HepG2 (cell line): Measurements from ENCODE around the gene OGFOD3. TPM values are rescaled to one million over a fixed set of nuclear protein-coding genes. Genes with fewer than 3 reads are reported as not detected.

Experiments
- FOXK2 ChIP-seq: fragments of 450-650 bp; IDR thresholded peaks from 2 replicates; pipeline ENCODE4 v1.6.1; 2016
- GATA4 ChIP-seq: sonication (generic); IDR thresholded peaks from 2 replicates; pipeline ENCODE4 v1.6.1; 2016; ENCODE audit warnings: antibody characterized with exemption, low read depth, borderline replicate concordance
- MEIS1 ChIP-seq: sonication (generic); formaldehyde crosslinking; IDR thresholded peaks from 2 replicates; pipeline ENCODE4 v1.9.0; 2021; ENCODE audit warnings: mild to moderate bottlenecking, missing genetic modification reagents, moderate library complexity, borderline replicate concordance
- NCOA2 ChIP-seq: sonication (generic); formaldehyde crosslinking; IDR thresholded peaks from 2 replicates; pipeline ENCODE4 v1.8.0; 2022; ENCODE audit warnings: inconsistent platforms
- PCBP2 ChIP-seq: fragments of 200-400 bp; formaldehyde crosslinking; optimal IDR thresholded peaks from 2 replicates; pipeline ENCODE3; 2018; ENCODE audit warnings: low read length, low read depth; ENCODE audit not compliant: poor library complexity, severe bottlenecking
- STAG1 ChIP-seq: sonication (generic); formaldehyde crosslinking; IDR thresholded peaks from 2 replicates; pipeline ENCODE4 v1.4.0; 2020; ENCODE audit warnings: missing genetic modification reagents
- ZNF563 ChIP-seq: sonication (generic); formaldehyde crosslinking; IDR thresholded peaks from 2 replicates; pipeline ENCODE4 v1.8.0; 2022; ENCODE audit warnings: mild to moderate bottlenecking, moderate library complexity, missing genetic modification reagents
- ZNF605 ChIP-seq: sonication (generic); formaldehyde crosslinking; IDR thresholded peaks from 2 replicates; pipeline ENCODE4 v1.8.0; 2022; ENCODE audit warnings: mild to moderate bottlenecking, missing genetic modification reagents
- ZNF766 ChIP-seq: sonication (generic); formaldehyde crosslinking; IDR thresholded peaks from 2 replicates; pipeline ENCODE4 v1.5.0; 2020; ENCODE audit warnings: missing genetic modification reagents, borderline replicate concordance
- polyA plus RNA-seq, 8 experiments: library from polyadenylated mRNA; depleted of rRNA in 3 of 8; stranded (reverse) in 7 of 8; unstranded in 1 of 8; fragments of >200 nt; fragmentation: Illumina TruSeq in 4 of 8; extraction: Trizol in 4 of 8; gene quantifications; 2 replicates each; pipeline versions ENCODE4 v1.2.1 to v1.2.3, GENCODE V29; 2011 to 2016; ENCODE audit warnings: low read depth in 4 of 8, missing spikeins in 1 of 8, mixed read lengths in 1 of 8; ENCODE audit not compliant: insufficient read depth in 1 of 8
- total RNA-seq, 5 experiments: library from RNA; depleted of rRNA; stranded (reverse); fragments of >200 nt; fragmentation: Illumina TruSeq; extraction: Trizol; gene quantifications; 2 replicates each; pipeline ENCODE4 v1.2.3, GENCODE V29; 2016; ENCODE audit warnings: low read depth in 1 of 5
- TF ChIP-seq, protein P1 (sequence below): sonication (generic); formaldehyde crosslinking; conservative IDR thresholded peaks from 2 replicates; pipeline ENCODE4 v1.4.0; 2020; ENCODE audit warnings: missing genetic modification reagents
- TF ChIP-seq, protein P2 (sequence below): sonication (generic); formaldehyde crosslinking; IDR thresholded peaks from 2 replicates; pipeline ENCODE4 v1.4.0; 2020; ENCODE audit warnings: missing genetic modification reagents
- TF ChIP-seq, protein P3 (sequence below): IDR thresholded peaks from 2 replicates; pipeline ENCODE4 v1.6.1; 2016; ENCODE audit warnings: missing compliant biosample characterization, missing genetic modification reagents, borderline replicate concordance
- TF ChIP-seq, protein P4 (sequence below): sonication (generic); formaldehyde crosslinking; IDR thresholded peaks from 2 replicates; pipeline ENCODE4 v1.5.1; 2020; ENCODE audit warnings: missing genetic modification reagents, mild to moderate bottlenecking, borderline replicate concordance
- TF ChIP-seq, protein P5 (sequence below): sonication (generic); formaldehyde crosslinking; conservative IDR thresholded peaks from 2 replicates; pipeline ENCODE4 v1.8.0; 2022; ENCODE audit warnings: mild to moderate bottlenecking, moderate library complexity, missing genetic modification reagents
- TF ChIP-seq, protein P6 (sequence below): sonication (generic); formaldehyde crosslinking; IDR thresholded peaks from 2 replicates; pipeline ENCODE4 v1.5.0; 2020; ENCODE audit warnings: mild to moderate bottlenecking, missing genetic modification reagents, borderline replicate concordance
- TF ChIP-seq, protein P7 (sequence below): sonication (generic); formaldehyde crosslinking; IDR thresholded peaks from 2 replicates; pipeline ENCODE4 v1.9.0; 2021; ENCODE audit warnings: missing genetic modification reagents, mild to moderate bottlenecking, borderline replicate concordance
- TF ChIP-seq, protein P8 (sequence below): sonication (generic); formaldehyde crosslinking; IDR thresholded peaks from 2 replicates; pipeline ENCODE4 v1.8.0; 2022; ENCODE audit warnings: mild to moderate bottlenecking, missing genetic modification reagents, moderate library complexity

The OGFOD3 gene
- total and polyA plus RNA-seq, 2 of the 13 experiments (the other 11 are each of a cell fraction or from before 2014, with no cell fraction given), result 40.0 to 42.1 TPM

DNA sequence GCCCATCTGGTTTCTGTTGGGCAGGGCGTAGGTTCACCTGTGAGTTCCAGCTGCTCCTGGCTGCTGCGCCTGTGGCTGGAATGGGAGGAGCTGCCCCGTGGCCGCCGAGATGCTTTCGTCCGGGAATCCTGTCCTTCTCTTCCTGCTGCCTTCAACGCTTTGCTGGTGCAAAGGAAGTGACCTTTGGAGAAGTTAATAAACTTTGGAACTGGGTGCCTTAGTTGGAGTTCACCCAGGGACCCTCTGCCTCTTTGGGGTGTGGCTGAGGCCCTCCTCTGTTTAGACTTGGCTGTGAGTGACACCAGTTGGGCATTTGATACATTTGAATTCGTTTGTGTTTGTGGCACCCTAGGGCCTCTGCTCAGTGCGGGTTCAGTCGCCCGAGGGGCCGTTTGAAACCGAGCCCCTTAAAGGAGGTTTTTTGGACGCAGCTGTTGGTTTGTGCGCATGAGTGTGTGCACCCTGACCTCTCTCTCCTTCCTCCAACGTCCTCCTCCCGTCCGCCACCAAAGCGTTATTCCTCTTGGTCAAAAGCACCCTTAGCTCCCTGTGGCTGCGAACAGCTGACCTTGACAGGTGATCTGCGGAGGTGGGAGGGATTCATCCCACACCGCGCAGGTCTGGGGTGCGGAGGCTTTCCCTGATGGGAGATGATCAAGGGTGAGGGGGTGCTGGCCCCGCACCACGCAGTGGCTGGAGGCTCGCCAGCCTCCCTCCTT, 75.9 kb downstream of the OGFOD3 start (continued):
- TF ChIP-seq NCOA2 (CRISPR knock-in tag) (peak; percentile 18; the same call in 1 of the 2 replicates), ZNF605 (CRISPR knock-in tag) (peak; percentile 79; the same call in 1 of the 2 replicates), ZNF766 (no peak; the same call in 1 of the 2 replicates), MEIS1 (0 out of 2 replicates have a peak, but pooled peaks have one; percentile 40), ZNF563 (CRISPR knock-in tag) (no peak), GATA4 (no peak), FOXK2 (no peak), STAG1 (no peak), PCBP2 (no peak)
- TF ChIP-seq, protein P1, sequence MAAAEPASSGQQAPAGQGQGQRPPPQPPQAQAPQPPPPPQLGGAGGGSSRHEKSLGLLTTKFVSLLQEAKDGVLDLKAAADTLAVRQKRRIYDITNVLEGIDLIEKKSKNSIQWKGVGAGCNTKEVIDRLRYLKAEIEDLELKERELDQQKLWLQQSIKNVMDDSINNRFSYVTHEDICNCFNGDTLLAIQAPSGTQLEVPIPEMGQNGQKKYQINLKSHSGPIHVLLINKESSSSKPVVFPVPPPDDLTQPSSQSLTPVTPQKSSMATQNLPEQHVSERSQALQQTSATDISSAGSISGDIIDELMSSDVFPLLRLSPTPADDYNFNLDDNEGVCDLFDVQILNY (CRISPR knock-in tag), result no peak
- TF ChIP-seq, protein P2, sequence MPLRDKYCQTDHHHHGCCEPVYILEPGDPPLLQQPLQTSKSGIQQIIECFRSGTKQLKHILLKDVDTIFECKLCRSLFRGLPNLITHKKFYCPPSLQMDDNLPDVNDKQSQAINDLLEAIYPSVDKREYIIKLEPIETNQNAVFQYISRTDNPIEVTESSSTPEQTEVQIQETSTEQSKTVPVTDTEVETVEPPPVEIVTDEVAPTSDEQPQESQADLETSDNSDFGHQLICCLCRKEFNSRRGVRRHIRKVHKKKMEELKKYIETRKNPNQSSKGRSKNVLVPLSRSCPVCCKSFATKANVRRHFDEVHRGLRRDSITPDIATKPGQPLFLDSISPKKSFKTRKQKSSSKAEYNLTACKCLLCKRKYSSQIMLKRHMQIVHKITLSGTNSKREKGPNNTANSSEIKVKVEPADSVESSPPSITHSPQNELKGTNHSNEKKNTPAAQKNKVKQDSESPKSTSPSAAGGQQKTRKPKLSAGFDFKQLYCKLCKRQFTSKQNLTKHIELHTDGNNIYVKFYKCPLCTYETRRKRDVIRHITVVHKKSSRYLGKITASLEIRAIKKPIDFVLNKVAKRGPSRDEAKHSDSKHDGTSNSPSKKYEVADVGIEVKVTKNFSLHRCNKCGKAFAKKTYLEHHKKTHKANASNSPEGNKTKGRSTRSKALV (CRISPR knock-in tag), result no peak
- TF ChIP-seq, protein P3, sequence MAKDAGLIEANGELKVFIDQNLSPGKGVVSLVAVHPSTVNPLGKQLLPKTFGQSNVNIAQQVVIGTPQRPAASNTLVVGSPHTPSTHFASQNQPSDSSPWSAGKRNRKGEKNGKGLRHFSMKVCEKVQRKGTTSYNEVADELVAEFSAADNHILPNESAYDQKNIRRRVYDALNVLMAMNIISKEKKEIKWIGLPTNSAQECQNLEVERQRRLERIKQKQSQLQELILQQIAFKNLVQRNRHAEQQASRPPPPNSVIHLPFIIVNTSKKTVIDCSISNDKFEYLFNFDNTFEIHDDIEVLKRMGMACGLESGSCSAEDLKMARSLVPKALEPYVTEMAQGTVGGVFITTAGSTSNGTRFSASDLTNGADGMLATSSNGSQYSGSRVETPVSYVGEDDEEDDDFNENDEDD (CRISPR knock-in tag), result no peak
- TF ChIP-seq, protein P4, sequence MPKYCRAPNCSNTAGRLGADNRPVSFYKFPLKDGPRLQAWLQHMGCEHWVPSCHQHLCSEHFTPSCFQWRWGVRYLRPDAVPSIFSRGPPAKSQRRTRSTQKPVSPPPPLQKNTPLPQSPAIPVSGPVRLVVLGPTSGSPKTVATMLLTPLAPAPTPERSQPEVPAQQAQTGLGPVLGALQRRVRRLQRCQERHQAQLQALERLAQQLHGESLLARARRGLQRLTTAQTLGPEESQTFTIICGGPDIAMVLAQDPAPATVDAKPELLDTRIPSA (CRISPR knock-in tag), result no peak
- TF ChIP-seq, protein P5, sequence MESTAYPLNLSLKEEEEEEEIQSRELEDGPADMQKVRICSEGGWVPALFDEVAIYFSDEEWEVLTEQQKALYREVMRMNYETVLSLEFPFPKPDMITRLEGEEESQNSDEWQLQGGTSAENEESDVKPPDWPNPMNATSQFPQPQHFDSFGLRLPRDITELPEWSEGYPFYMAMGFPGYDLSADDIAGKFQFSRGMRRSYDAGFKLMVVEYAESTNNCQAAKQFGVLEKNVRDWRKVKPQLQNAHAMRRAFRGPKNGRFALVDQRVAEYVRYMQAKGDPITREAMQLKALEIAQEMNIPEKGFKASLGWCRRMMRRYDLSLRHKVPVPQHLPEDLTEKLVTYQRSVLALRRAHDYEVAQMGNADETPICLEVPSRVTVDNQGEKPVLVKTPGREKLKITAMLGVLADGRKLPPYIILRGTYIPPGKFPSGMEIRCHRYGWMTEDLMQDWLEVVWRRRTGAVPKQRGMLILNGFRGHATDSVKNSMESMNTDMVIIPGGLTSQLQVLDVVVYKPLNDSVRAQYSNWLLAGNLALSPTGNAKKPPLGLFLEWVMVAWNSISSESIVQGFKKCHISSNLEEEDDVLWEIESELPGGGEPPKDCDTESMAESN (CRISPR knock-in tag), result no peak
- TF ChIP-seq, protein P6, sequence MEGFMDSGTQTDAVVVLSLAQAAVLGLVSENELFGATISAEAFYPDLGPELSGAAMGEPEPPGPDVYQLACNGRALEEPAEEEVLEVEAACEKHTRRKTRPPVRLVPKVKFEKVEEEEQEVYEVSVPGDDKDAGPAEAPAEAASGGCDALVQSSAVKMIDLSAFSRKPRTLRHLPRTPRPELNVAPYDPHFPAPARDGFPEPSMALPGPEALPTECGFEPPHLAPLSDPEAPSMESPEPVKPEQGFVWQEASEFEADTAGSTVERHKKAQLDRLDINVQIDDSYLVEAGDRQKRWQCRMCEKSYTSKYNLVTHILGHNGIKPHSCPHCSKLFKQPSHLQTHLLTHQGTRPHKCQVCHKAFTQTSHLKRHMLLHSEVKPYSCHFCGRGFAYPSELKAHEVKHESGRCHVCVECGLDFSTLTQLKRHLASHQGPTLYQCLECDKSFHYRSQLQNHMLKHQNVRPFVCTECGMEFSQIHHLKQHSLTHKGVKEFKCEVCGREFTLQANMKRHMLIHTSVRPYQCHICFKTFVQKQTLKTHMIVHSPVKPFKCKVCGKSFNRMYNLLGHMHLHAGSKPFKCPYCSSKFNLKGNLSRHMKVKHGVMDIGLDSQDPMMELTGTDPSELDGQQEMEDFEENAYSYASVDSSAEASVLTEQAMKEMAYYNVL (CRISPR knock-in tag), result peak; percentile 65; the same call in 1 of the 2 replicates
- TF ChIP-seq, protein P7, sequence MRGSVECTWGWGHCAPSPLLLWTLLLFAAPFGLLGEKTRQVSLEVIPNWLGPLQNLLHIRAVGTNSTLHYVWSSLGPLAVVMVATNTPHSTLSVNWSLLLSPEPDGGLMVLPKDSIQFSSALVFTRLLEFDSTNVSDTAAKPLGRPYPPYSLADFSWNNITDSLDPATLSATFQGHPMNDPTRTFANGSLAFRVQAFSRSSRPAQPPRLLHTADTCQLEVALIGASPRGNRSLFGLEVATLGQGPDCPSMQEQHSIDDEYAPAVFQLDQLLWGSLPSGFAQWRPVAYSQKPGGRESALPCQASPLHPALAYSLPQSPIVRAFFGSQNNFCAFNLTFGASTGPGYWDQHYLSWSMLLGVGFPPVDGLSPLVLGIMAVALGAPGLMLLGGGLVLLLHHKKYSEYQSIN (CRISPR knock-in tag), result no peak
- TF ChIP-seq, protein P8, sequence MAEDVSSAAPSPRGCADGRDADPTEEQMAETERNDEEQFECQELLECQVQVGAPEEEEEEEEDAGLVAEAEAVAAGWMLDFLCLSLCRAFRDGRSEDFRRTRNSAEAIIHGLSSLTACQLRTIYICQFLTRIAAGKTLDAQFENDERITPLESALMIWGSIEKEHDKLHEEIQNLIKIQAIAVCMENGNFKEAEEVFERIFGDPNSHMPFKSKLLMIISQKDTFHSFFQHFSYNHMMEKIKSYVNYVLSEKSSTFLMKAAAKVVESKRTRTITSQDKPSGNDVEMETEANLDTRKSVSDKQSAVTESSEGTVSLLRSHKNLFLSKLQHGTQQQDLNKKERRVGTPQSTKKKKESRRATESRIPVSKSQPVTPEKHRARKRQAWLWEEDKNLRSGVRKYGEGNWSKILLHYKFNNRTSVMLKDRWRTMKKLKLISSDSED (CRISPR knock-in tag), result no peak
